ENCODE results near the gene HS3ST3A1.

Gene HS3ST3A1

GRCh38 chr17:13523164-13523563, 78.6 kb downstream of the HS3ST3A1 start:
- in situ Hi-C loops (cut with HindIII; ENCODE audit: low sequenced_read_pairs) = no loop called here
- no peak for DNase-seq (ENCODE audit: low read depth)
- H3K4me3 ChIP-seq (ENCODE audit: low read depth, low read length) = no peak overlapping the region
- no peak for TF ChIP-seq CTCF (IDR thresholded peaks at IDR 0.05; ENCODE audit: low read depth, low read length, missing control alignments)

GRCh38 chr17:13522749-13523148, 79.0 kb downstream of the HS3ST3A1 start:
- no peak for TF ChIP-seq CTCF (IDR thresholded peaks at IDR 0.05; ENCODE audit: low read depth, low read length, missing control alignments)
- DNase-seq (ENCODE audit: low read depth) = no peak

GRCh38 chr17:13521784-13522183, 79.9 kb downstream of the HS3ST3A1 start:
- in situ Hi-C loops (cut with HindIII; ENCODE audit: low sequenced_read_pairs) = no loop called here
- no peak overlapping the region for H3K4me3 ChIP-seq (ENCODE audit: low read depth, low read length)

More at GRCh38 chr17:13522749-13523148, 79.0 kb downstream of the HS3ST3A1 start:
- no peak overlapping the region for H3K4me3 ChIP-seq (ENCODE audit: low read depth, low read length)
- in situ Hi-C loops (cut with HindIII; ENCODE audit: low sequenced_read_pairs) = no loop called here

GRCh38 chr17:13520899-13521572, 80.7 kb downstream of the HS3ST3A1 start:
- DNase-seq (ENCODE audit: low read depth) = peak; percentile 98
- H3K4me3 ChIP-seq (ENCODE audit: low read depth, low read length) = no peak overlapping the region
- TF ChIP-seq CTCF (IDR thresholded peaks at IDR 0.05; ENCODE audit: low read depth, low read length, missing control alignments) = no peak
- in situ Hi-C loops (cut with HindIII; ENCODE audit: low sequenced_read_pairs) = no loop called here

More at GRCh38 chr17:13521784-13522183, 79.9 kb downstream of the HS3ST3A1 start:
- no peak for TF ChIP-seq CTCF (IDR thresholded peaks at IDR 0.05; ENCODE audit: low read depth, low read length, missing control alignments)
- DNase-seq (ENCODE audit: low read depth) = no peak

GRCh38 chr17:13518261-13519000, 83.3 kb downstream of the HS3ST3A1 start:
- peak; percentile 86 for DNase-seq (ENCODE audit: low read depth)
- TF ChIP-seq CTCF (IDR thresholded peaks at IDR 0.05; ENCODE audit: low read depth, low read length, missing control alignments) = no peak
- in situ Hi-C loops (cut with HindIII; ENCODE audit: low sequenced_read_pairs) = no loop called here
- no peak overlapping the region for H3K4me3 ChIP-seq (ENCODE audit: low read depth, low read length)

- no peak overlapping the region for H3K4me3 ChIP-seq (ENCODE audit: low read depth, low read length)
- TF ChIP-seq CTCF (IDR thresholded peaks at IDR 0.05; ENCODE audit: low read depth, low read length, missing control alignments) = no peak
- in situ Hi-C loops (cut with HindIII; ENCODE audit: low sequenced_read_pairs) = no loop called here
- no peak for DNase-seq (ENCODE audit: low read depth)
Observed at GRCh38 chr17:13513039-13513405, 88.7 kb downstream of the HS3ST3A1 start.
